Ishikawa (cell line): ENCODE data around the gene DSCAML1.

Source experiments
- CREB1 ChIP-seq: IDR thresholded peaks from 2 replicates; pipeline ENCODE4 v1.6.1; 2012; ENCODE audit warnings: low read depth
- EGR1 ChIP-seq: IDR thresholded peaks from 2 replicates; pipeline ENCODE4 v1.6.1; 2012
- EP300 ChIP-seq: IDR thresholded peaks from 2 replicates; pipeline ENCODE4 v1.6.1; 2012; ENCODE audit warnings: borderline replicate concordance
- TAF1 ChIP-seq: IDR thresholded peaks from 2 replicates; pipeline ENCODE4 v1.6.1; 2012; ENCODE audit warnings: low read depth, mild to moderate bottlenecking
- TCF12 ChIP-seq: IDR thresholded peaks from 2 replicates; pipeline ENCODE4 v1.6.1; 2012; ENCODE audit warnings: low read depth
- TEAD4 ChIP-seq: IDR thresholded peaks from 2 replicates; pipeline ENCODE4 v1.6.1; 2012
- TF ChIP-seq, protein P1 (sequence below): IDR thresholded peaks from 2 replicates; pipeline ENCODE4 v1.6.1; 2012; ENCODE audit warnings: low read depth, mild to moderate bottlenecking
- TF ChIP-seq, protein P2 (sequence below): IDR thresholded peaks from 2 replicates; pipeline ENCODE4 v1.6.1; 2012

DNA sequence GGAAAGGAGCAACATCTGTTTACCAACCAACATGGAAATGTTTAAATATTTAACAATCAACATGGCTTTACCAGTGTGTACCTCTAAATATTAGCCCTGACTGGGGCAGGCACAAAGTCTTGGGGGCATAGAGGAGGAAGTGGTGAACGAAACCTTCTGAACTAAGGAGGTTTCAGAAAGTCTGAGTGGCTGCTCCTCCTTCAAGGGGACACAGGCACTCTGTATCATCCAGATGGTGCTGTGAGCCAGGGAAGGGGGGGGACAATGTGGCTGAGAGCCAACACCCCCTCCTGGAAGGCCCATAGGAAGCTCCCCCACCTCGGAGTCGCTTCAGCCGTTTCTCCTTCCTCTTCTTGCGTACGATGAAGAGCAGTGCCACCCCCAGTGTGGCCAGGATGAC is 361.7 kb downstream of the DSCAML1 start:
- TF ChIP-seq EGR1 (no peak), CREB1 (no peak), TCF12 (no peak), TAF1 (no peak), EP300 (no peak), TEAD4 (no peak)
- TF ChIP-seq, protein P1, sequence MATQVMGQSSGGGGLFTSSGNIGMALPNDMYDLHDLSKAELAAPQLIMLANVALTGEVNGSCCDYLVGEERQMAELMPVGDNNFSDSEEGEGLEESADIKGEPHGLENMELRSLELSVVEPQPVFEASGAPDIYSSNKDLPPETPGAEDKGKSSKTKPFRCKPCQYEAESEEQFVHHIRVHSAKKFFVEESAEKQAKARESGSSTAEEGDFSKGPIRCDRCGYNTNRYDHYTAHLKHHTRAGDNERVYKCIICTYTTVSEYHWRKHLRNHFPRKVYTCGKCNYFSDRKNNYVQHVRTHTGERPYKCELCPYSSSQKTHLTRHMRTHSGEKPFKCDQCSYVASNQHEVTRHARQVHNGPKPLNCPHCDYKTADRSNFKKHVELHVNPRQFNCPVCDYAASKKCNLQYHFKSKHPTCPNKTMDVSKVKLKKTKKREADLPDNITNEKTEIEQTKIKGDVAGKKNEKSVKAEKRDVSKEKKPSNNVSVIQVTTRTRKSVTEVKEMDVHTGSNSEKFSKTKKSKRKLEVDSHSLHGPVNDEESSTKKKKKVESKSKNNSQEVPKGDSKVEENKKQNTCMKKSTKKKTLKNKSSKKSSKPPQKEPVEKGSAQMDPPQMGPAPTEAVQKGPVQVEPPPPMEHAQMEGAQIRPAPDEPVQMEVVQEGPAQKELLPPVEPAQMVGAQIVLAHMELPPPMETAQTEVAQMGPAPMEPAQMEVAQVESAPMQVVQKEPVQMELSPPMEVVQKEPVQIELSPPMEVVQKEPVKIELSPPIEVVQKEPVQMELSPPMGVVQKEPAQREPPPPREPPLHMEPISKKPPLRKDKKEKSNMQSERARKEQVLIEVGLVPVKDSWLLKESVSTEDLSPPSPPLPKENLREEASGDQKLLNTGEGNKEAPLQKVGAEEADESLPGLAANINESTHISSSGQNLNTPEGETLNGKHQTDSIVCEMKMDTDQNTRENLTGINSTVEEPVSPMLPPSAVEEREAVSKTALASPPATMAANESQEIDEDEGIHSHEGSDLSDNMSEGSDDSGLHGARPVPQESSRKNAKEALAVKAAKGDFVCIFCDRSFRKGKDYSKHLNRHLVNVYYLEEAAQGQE = no peak
- TF ChIP-seq, protein P2, sequence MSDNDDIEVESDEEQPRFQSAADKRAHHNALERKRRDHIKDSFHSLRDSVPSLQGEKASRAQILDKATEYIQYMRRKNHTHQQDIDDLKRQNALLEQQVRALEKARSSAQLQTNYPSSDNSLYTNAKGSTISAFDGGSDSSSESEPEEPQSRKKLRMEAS = no peak
